Esophagus squamous epithelium (tissue), 5 donors: ENCODE data around the gene STAC. TPM values are rescaled to one million over a fixed set of nuclear protein-coding genes. Genes with fewer than 3 reads are reported as not detected.

Source experiments
- DNase-seq: peaks from one replicate; lab custom pipeline; 2025; lab: John Stamatoyannopoulos, UW
- H3K27ac ChIP-seq, 4 donors: fragments of 200-600 bp; sonication (generic); one replicate each; pipeline ENCODE4 v1.5.1; 2016 to 2019; ENCODE audit warnings: mild to moderate bottlenecking in 1 of 4
- H3K27me3 ChIP-seq, 4 donors: fragments of 200-600 bp; sonication (generic); 1 replicate in 3 of 4; 2 replicates in 1 of 4; pipeline versions ENCODE4 v1.5.1 to v1.6.0; 2017 to 2021; ENCODE audit warnings: antibody characterized with exemption in 1 of 4
- H3K36me3 ChIP-seq, 3 donors: fragments of 200-600 bp; sonication (generic); one replicate each; pipeline ENCODE4 v1.5.1; 2016 to 2019
- H3K4me1 ChIP-seq, 3 donors: fragments of 200-600 bp; sonication (generic); one replicate each; pipeline ENCODE4 v1.5.1; 2017 to 2019
- H3K4me3 ChIP-seq, 4 donors: fragments of 200-600 bp; sonication (generic); 1 replicate in 3 of 4; 2 replicates in 1 of 4; pipeline ENCODE4 v1.5.1; 2016 to 2019; ENCODE audit warnings: mild to moderate bottlenecking in 2 of 4, moderate library complexity in 1 of 4
- H3K9me3 ChIP-seq, 3 donors: fragments of 200-600 bp; sonication (generic); one replicate each; pipeline ENCODE4 v1.5.1; 2016 to 2019
- POLR2A ChIP-seq, 4 donors: fragments of 450-650 bp; IDR thresholded peaks; one replicate each; pipeline ENCODE4 v1.6.1; 2017; ENCODE audit warnings: antibody characterized with exemption in 4 of 4, mild to moderate bottlenecking in 4 of 4, moderate library complexity in 3 of 4
- WGBS, 2 donors: methylation state at CpG; one replicate each; pipeline ENCODE4 v1.1.5; 2018; 5-methylcytosine and 5-hydroxymethylcytosine counted together
- intact Hi-C: fragments of 100-400 bp; cut with DNase I; formaldehyde crosslinking; loops from one replicate; pipeline ENCODE4 v1.15.0; 2022
- total RNA-seq, 4 donors: library from RNA; depleted of rRNA; stranded (reverse); fragments of >200 nt; gene quantifications; one replicate each; pipeline ENCODE4 v1.1.0, GENCODE V29; 2016
- TF ChIP-seq, protein P1 (sequence below), 6 experiments: fragments of 450-650 bp in 4 of 6; fragments of 200-600 bp in 2 of 6; sonication (generic) in 2 of 6; IDR thresholded peaks; one replicate each; pipeline ENCODE4 v1.5.1; 2016 to 2019; ENCODE audit warnings: antibody characterized with exemption in 6 of 6, mild to moderate bottlenecking in 4 of 6, moderate library complexity in 4 of 6
- donor health status: DM: yes; HTN: yes; CAD: no.

The STAC gene
- total RNA-seq, 4 donors from 2014 or later = 0.15 to 0.79 (median 0.46) TPM

DNA sequence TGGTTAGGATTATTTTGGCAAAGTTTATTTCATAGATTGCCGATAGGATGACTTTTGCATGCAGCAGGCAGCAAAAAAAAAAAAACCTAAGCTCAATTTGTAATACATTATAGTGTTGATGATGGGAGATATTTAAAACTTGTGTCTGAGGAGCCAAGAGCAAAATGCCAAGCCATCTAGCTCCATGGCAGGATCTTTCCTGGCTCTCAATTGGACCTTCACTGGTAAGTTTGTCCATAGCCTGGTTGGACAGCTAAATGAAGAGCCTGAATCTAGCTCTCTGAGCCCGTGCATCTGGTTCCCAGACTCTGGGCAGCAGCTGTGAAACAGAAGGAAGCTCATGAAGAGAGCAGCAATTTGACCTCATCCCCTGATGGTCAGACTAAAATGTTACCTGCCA, 17.5 kb downstream of the STAC start:
- Histone ChIP-seq H3K27me3 (no peaks in the 10 kb centered on the region), H3K4me1 (no peaks in the 10 kb centered on the region), H3K4me3 (no peak overlapping the region), H3K36me3 (no peaks in the 10 kb centered on the region), H3K27ac (no peak overlapping the region), H3K9me3 (no peaks in the 10 kb centered on the region)
- TF ChIP-seq POLR2A (IDR thresholded peaks at IDR 0.05) = no peak
- TF ChIP-seq, protein P1, sequence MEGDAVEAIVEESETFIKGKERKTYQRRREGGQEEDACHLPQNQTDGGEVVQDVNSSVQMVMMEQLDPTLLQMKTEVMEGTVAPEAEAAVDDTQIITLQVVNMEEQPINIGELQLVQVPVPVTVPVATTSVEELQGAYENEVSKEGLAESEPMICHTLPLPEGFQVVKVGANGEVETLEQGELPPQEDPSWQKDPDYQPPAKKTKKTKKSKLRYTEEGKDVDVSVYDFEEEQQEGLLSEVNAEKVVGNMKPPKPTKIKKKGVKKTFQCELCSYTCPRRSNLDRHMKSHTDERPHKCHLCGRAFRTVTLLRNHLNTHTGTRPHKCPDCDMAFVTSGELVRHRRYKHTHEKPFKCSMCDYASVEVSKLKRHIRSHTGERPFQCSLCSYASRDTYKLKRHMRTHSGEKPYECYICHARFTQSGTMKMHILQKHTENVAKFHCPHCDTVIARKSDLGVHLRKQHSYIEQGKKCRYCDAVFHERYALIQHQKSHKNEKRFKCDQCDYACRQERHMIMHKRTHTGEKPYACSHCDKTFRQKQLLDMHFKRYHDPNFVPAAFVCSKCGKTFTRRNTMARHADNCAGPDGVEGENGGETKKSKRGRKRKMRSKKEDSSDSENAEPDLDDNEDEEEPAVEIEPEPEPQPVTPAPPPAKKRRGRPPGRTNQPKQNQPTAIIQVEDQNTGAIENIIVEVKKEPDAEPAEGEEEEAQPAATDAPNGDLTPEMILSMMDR (IDR thresholded peaks at IDR 0.05) = no peak
- intact Hi-C loops = no loop called here
- 53 to 55% methylated on average over 2 of the region's 2 CpGs for WGBS, 2 donors
- DNase-seq = no peak

DNA sequence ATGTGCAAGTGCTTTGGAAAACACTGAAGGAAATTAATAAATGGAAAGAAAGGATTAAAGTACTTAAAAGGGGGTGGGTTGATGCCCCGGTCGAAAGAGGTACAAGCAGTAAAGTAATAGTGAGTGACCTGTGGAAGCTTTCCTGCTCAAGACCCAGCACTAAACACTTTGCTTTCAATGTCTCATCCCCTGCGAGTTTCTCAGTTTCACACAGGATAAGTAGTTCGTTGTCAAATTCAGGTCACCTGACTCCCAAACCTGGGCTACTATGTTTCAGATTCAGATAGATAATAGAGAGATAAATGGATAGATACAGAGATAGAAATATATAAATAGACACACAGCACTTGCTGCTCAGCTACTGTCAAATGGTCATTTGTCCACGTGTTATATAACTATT, 19.6 kb downstream of the STAC start:
- H3K27ac ChIP-seq = no peak overlapping the region
- no peak for DNase-seq
- no peaks in the 10 kb centered on the region for H3K9me3 ChIP-seq
- no peaks in the 10 kb centered on the region for H3K27me3 ChIP-seq
- intact Hi-C loops = no loop called here
- no peaks in the 10 kb centered on the region for H3K36me3 ChIP-seq
- TF ChIP-seq POLR2A (IDR thresholded peaks at IDR 0.05) = no peak
- TF ChIP-seq, protein P1 (IDR thresholded peaks at IDR 0.05) = no peak
- no peaks in the 10 kb centered on the region for H3K4me1 ChIP-seq
- WGBS, 2 donors = 69 to 72% methylated on average over 5 of the region's 5 CpGs
- H3K4me3 ChIP-seq = no peak overlapping the region

DNA sequence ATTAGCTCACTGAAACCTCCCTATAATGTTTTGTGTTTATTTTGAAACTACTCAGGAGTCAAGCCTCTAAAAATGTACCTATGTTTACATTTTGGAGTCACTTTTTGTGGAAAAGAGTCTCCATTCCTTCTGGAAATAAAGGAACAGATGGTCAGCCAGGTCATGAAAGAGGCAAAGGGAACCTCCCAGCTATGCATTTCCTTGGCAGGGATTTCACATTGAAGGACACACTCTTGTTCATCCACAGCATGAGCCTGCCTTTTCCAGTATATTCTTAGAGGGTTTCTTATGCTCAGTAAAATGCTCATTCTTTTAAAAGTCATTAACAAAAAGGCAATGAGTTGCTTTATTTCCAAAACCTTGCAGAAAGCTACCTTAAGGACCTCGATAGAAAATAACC, 20.8 kb downstream of the STAC start:
- no peak for TF ChIP-seq POLR2A (IDR thresholded peaks at IDR 0.05)
- TF ChIP-seq, protein P1 (IDR thresholded peaks at IDR 0.05) = no peak
- no peak overlapping the region for H3K27ac ChIP-seq
- H3K27me3 ChIP-seq = no peaks in the 10 kb centered on the region
- intact Hi-C loops = no loop called here
- H3K4me1 ChIP-seq = no peaks in the 10 kb centered on the region
- DNase-seq = no peak
- no peaks in the 10 kb centered on the region for H3K9me3 ChIP-seq
- H3K4me3 ChIP-seq = no peak overlapping the region
- H3K36me3 ChIP-seq = no peaks in the 10 kb centered on the region
- WGBS, 2 donors = 83 to 88% methylated on average over 1 of the region's 1 CpG

DNA sequence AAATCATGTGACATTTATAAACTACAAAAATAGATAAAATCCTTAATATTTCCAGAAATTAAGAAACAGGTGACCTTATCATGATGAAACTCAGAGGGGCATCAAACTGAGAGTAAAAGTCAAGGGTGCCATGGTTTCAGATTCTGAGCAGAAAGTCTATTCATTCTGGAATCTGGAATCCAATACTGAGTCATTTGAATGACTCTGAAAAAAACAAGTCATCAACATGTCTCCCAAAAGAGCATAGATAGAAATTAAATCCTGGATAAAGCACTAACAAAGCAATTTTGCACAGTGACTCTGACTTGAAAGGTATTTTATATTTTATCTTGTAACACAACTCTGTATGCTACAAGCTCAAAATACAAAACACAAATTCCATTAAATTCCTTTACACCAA, 23.4 kb downstream of the STAC start:
- no peak overlapping the region for H3K27ac ChIP-seq
- DNase-seq = no peak
- TF ChIP-seq, protein P1 (IDR thresholded peaks at IDR 0.05) = no peak
- no peak for TF ChIP-seq POLR2A (IDR thresholded peaks at IDR 0.05)
- no peak overlapping the region for H3K4me3 ChIP-seq
- H3K4me1 ChIP-seq = no peaks in the 10 kb centered on the region
- H3K27me3 ChIP-seq = no peaks in the 10 kb centered on the region
- H3K36me3 ChIP-seq = no peaks in the 10 kb centered on the region
- no peaks in the 10 kb centered on the region for H3K9me3 ChIP-seq
- intact Hi-C loops = no loop called here

DNA sequence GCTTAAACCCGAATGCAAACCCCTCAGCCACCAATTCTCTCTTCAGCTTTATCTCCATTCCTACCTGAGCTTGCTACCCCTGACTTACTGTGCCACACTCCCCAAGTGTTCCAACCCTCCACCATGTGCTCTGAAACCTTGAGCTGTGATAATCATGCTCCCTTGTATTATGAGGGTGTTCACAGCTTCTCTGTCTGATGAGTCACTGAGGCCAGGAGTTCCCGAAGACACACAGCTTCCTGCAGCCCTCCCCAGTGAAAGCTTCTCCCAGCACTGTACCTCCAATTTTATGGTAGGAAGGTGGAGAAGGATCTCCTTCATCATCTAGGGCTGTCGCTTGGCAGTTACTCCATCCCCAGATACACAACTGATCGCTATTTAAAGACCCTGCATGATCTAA, 24.9 kb downstream of the STAC start:
- H3K27me3 ChIP-seq = no peaks in the 10 kb centered on the region
- DNase-seq = no peak
- intact Hi-C loops = no loop called here
- no peaks in the 10 kb centered on the region for H3K4me1 ChIP-seq
- H3K4me3 ChIP-seq = no peak overlapping the region
- H3K27ac ChIP-seq = no peak overlapping the region
- TF ChIP-seq, protein P1 (IDR thresholded peaks at IDR 0.05) = no peak
- TF ChIP-seq POLR2A (IDR thresholded peaks at IDR 0.05) = no peak
- H3K9me3 ChIP-seq = no peaks in the 10 kb centered on the region
- 81 to 83% methylated on average over 4 of the region's 4 CpGs for WGBS, 2 donors
- no peaks in the 10 kb centered on the region for H3K36me3 ChIP-seq
